PC-3 (cell line): ENCODE measurements around the gene SLCO3A1. TPM values are rescaled to one million over a fixed set of nuclear protein-coding genes. Genes with fewer than 3 reads are reported as not detected.

ENCODE experiments used
- ATAC-seq: fragments of 200-7000 bp; cut with Tn5 transposase; 2 replicates; pipeline ENCODE4 v1.9.1; 2020; ENCODE audit warnings: mild to moderate bottlenecking, moderate library complexity
- BruUV-seq: library from RNA; stranded (reverse); fragments of 400-500 nt; replicated peaks from 2 replicates; lab custom pipeline; 2021; lab: Mats Ljungman, UMichigan
- CTCF ChIA-PET: fragments of 300-600 bp; sonication (Branson Sonifier 250); formaldehyde crosslinking; loops from one replicate; lab custom pipeline; 2022; ENCODE audit warnings: antibody characterized with exemption; lab: Charles Lee
- POLR2A ChIA-PET: fragments of 300-600 bp; sonication (Branson Sonifier 250); formaldehyde crosslinking; loops from one replicate; lab custom pipeline; 2022; ENCODE audit warnings: antibody characterized with exemption; ENCODE audit not compliant: unreplicated experiment; lab: Charles Lee
- DNase-seq: peaks from one replicate; pipeline ENCODE4 v3.0.0-alpha.2; 2015
- H2AFZ ChIP-seq: fragments of 300-600 bp; sonication (generic); 2 replicates; pipeline ENCODE4 v1.6.0; 2016; ENCODE audit warnings: antibody characterized with exemption, low read length
- H3F3A ChIP-seq: fragments of 300-600 bp; sonication (generic); one replicate; pipeline ENCODE4 v1.6.0; 2017; ENCODE audit warnings: antibody characterized with exemption, low read length, control low read depth, mild to moderate bottlenecking; ENCODE audit not compliant: unreplicated experiment
- H3K27ac ChIP-seq: fragments of 300-600 bp; sonication (generic); 2 replicates; pipeline ENCODE4 v1.5.1; 2016; ENCODE audit warnings: mild to moderate bottlenecking, low read length
- H3K27me3 ChIP-seq: fragments of 300-600 bp; sonication (generic); 2 replicates; pipeline ENCODE4 v1.6.1; 2016; ENCODE audit warnings: low read length, mixed read lengths
- H3K36me3 ChIP-seq: fragments of 300-600 bp; sonication (generic); 2 replicates; pipeline ENCODE4 v1.6.1; 2016; ENCODE audit warnings: low read depth, mixed run types, low read length, mixed read lengths
- H3K4me1 ChIP-seq: fragments of 300-600 bp; sonication (generic); 2 replicates; pipeline ENCODE4 v1.5.1; 2016; ENCODE audit warnings: low read length; ENCODE audit not compliant: insufficient read depth
- H3K4me2 ChIP-seq: fragments of 300-600 bp; sonication (generic); 2 replicates; pipeline ENCODE4 v1.6.0; 2016; ENCODE audit warnings: low read length
- H3K4me3 ChIP-seq: fragments of 300-600 bp; sonication (generic); 2 replicates; pipeline ENCODE4 v1.5.1; 2016; ENCODE audit warnings: mild to moderate bottlenecking, low read length, mixed read lengths
- H3K79me2 ChIP-seq: fragments of 300-600 bp; sonication (generic); 2 replicates; pipeline ENCODE4 v1.6.1; 2017; ENCODE audit warnings: low read length, mixed read lengths
- H3K9ac ChIP-seq: fragments of 300-600 bp; sonication (generic); 2 replicates; pipeline ENCODE4 v1.6.0; 2016; ENCODE audit warnings: mild to moderate bottlenecking, low read length
- H3K9me2 ChIP-seq: fragments of 300-600 bp; sonication (generic); replicated peaks from 2 replicates; pipeline ENCODE4 v1.6.1; 2016; ENCODE audit warnings: mixed run types, low read length, mixed read lengths
- H3K9me3 ChIP-seq: fragments of 300-600 bp; sonication (generic); 2 replicates; pipeline ENCODE4 v1.6.1; 2016; ENCODE audit warnings: low read length, mixed read lengths
- H4K20me1 ChIP-seq: fragments of 300-600 bp; sonication (generic); 2 replicates; pipeline ENCODE4 v1.6.1; 2016; ENCODE audit warnings: low read length, mixed read lengths
- EZH2 ChIP-seq: fragments of 300-600 bp; sonication (generic); IDR thresholded peaks from one replicate; pipeline ENCODE4 v1.6.1; 2017; ENCODE audit warnings: antibody characterized with exemption, mild to moderate bottlenecking, low read length; ENCODE audit not compliant: unreplicated experiment
- EZH2phosphoT487 ChIP-seq: fragments of 300-600 bp; sonication (generic); IDR thresholded peaks from 2 replicates; pipeline ENCODE4 v1.6.1; 2018; ENCODE audit warnings: mild to moderate bottlenecking, antibody characterized with exemption, low read length, borderline replicate concordance
- intact Hi-C: fragments of 100-400 bp; cut with micrococcal nuclease; formaldehyde crosslinking; loops from 2 replicates; pipeline ENCODE4 v1.9.0; 2023
- total RNA-seq: library from RNA; depleted of rRNA; stranded (reverse); fragments of >200 nt; gene quantifications from 2 replicates; pipeline ENCODE4 v1.2.3, GENCODE V29; 2014
- TF ChIP-seq, protein P1 (sequence below): fragments of 300-600 bp; sonication (generic); conservative IDR thresholded peaks from 2 replicates; pipeline ENCODE4 v1.5.1; 2017; ENCODE audit warnings: antibody characterized with exemption, low read depth, mild to moderate bottlenecking, low read length

Gene SLCO3A1
- total RNA-seq, 1 experiment from 2014 or later = 0.07 TPM

DNA sequence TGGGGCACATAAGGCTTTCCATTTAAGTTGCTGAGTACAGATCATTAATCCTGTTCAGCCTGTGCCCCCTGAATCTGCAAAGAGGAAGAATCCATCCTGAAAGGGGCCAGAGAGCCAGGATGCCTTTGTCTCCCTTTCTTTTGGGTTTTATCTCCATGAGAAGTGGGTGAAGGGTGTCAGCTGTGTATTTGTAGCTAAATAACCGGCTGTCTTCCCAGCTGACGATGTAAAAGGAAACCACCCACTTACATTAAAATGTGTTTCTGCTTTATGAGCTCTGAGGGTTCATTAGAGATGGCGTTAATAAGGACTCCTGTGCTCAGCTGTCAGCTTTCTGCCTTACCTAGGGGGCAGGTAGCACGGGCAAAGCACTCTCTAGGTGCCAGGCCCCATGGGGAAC, 83.4 kb downstream of the SLCO3A1 start:
- Histone ChIP-seq H3K9me2 (no peaks in the 10 kb centered on the region), H3F3A (no peaks in the 10 kb centered on the region), H3K9ac (no peak overlapping the region), H3K4me3 (no peak overlapping the region), H3K4me1 (peaks cover 5% of the 10 kb centered on the region; the same call in 1 of the 2 replicates), H3K27me3 (peaks cover 19% of the 10 kb centered on the region), H3K4me2 (no peak overlapping the region), H3K79me2 (no peaks in the 10 kb centered on the region), H3K27ac (no peak overlapping the region), H2AFZ (no peak overlapping the region), H3K9me3 (no peaks in the 10 kb centered on the region), H3K36me3 (no peaks in the 10 kb centered on the region), H4K20me1 (no peaks in the 10 kb centered on the region)
- intact Hi-C loops = no loop called here
- CTCF ChIA-PET = no interaction called here
- TF ChIP-seq, protein P1, sequence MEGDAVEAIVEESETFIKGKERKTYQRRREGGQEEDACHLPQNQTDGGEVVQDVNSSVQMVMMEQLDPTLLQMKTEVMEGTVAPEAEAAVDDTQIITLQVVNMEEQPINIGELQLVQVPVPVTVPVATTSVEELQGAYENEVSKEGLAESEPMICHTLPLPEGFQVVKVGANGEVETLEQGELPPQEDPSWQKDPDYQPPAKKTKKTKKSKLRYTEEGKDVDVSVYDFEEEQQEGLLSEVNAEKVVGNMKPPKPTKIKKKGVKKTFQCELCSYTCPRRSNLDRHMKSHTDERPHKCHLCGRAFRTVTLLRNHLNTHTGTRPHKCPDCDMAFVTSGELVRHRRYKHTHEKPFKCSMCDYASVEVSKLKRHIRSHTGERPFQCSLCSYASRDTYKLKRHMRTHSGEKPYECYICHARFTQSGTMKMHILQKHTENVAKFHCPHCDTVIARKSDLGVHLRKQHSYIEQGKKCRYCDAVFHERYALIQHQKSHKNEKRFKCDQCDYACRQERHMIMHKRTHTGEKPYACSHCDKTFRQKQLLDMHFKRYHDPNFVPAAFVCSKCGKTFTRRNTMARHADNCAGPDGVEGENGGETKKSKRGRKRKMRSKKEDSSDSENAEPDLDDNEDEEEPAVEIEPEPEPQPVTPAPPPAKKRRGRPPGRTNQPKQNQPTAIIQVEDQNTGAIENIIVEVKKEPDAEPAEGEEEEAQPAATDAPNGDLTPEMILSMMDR = no peak
- TF ChIP-seq EZH2phosphoT487 (no peak), EZH2 (no peak)
- ATAC-seq (no peak), DNase-seq (no peak)
- POLR2A ChIA-PET = no interaction called here
- BruUV-seq = no TSS peak

- no peak overlapping the region for H2AFZ ChIP-seq
- no peak overlapping the region for H3K4me2 ChIP-seq
- ChIA-PET POLR2A (no interaction called here), CTCF (no interaction called here)
- intact Hi-C loops = no loop called here
- peaks cover 16% of the 10 kb centered on the region for H3K27me3 ChIP-seq
- no peak for TF ChIP-seq EZH2
- TF ChIP-seq, protein P1 = no peak
- no peak for TF ChIP-seq EZH2phosphoT487
- BruUV-seq = no TSS peak
- no peaks in the 10 kb centered on the region for H4K20me1 ChIP-seq
- H3K27ac ChIP-seq = no peak overlapping the region
- no peak for ATAC-seq
- no peaks in the 10 kb centered on the region for H3K9me3 ChIP-seq
- H3K9me2 ChIP-seq = no peaks in the 10 kb centered on the region
- H3K9ac ChIP-seq = no peak overlapping the region
- H3F3A ChIP-seq = no peaks in the 10 kb centered on the region
- peaks cover 12% of the 10 kb centered on the region for H3K4me1 ChIP-seq
- no peak for DNase-seq
- no peaks in the 10 kb centered on the region for H3K79me2 ChIP-seq
- H3K4me3 ChIP-seq = no peak overlapping the region
- H3K36me3 ChIP-seq = no peaks in the 10 kb centered on the region
These were observed 84.6 kb downstream of the SLCO3A1 start for GRCh38 chr15:91938136-91938535.

DNA sequence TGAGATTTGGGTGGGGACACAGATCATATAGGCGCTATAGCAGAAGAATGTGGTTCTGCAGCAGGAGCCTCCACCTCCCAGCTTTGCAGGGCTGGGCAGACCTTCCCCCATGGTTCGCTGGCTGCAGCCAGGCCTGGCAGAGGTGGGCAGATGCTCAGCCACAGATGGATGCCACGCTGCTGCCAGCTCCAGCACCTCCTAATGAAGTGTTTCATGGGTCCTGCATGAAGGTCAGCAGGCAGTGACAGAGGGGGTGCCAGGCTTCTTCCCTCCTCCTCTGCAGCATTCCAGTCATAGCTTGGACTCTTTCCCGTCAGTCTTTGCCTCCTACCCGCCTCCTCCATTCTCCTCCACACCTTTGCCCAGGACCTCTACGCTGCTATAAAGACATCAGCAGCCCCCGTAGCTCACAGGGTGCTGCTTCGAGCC, 85.9 kb downstream of the SLCO3A1 start:
- Histone ChIP-seq H3K36me3 (no peaks in the 10 kb centered on the region), H4K20me1 (no peaks in the 10 kb centered on the region), H3K9ac (no peak overlapping the region), H3K9me2 (no peaks in the 10 kb centered on the region), H3K27me3 (peaks cover 12% of the 10 kb centered on the region), H3K4me1 (peaks cover 12% of the 10 kb centered on the region), H3K4me3 (no peak overlapping the region), H3F3A (no peaks in the 10 kb centered on the region), H3K4me2 (no peak overlapping the region), H3K79me2 (no peaks in the 10 kb centered on the region), H3K9me3 (no peaks in the 10 kb centered on the region), H2AFZ (no peak overlapping the region), H3K27ac (no peak overlapping the region)
- ATAC-seq = no peak
- intact Hi-C loops = no loop called here
- ChIA-PET POLR2A (no interaction called here), CTCF (no interaction called here)
- BruUV-seq = no TSS peak
- TF ChIP-seq EZH2 (no peak), EZH2phosphoT487 (no peak)
- TF ChIP-seq, protein P1 = no peak
- DNase-seq = no peak
